Lower leg skin (tissue), 4 donors: ENCODE measurements around the gene BRD3OS. TPM values are rescaled to one million over a fixed set of nuclear protein-coding genes. Genes with fewer than 3 reads are reported as not detected.

ENCODE experiments used
- DNase-seq, 2 donors: peaks; one replicate each; pipeline ENCODE4 v3.0.0-alpha.2; 2019; ENCODE audit warnings: low spot score in 2 of 2
- H3K4me3 ChIP-seq: fragments of 200-600 bp; sonication (generic); 2 replicates; pipeline ENCODE4 v1.5.1; 2017; ENCODE audit warnings: mild to moderate bottlenecking, low read depth; ENCODE audit not compliant: poor library complexity, severe bottlenecking
- CTCF ChIP-seq, 3 donors: fragments of 450-650 bp; IDR thresholded peaks; one replicate each; pipeline ENCODE4 v1.5.1; 2016; ENCODE audit warnings: antibody characterized with exemption in 3 of 3, mild to moderate bottlenecking in 3 of 3, moderate library complexity in 2 of 3
- POLR2A ChIP-seq, 2 donors: fragments of 450-650 bp; IDR thresholded peaks; one replicate each; pipeline ENCODE4 v1.6.1; 2016 to 2017; ENCODE audit warnings: antibody characterized with exemption in 2 of 2, mild to moderate bottlenecking in 1 of 2, moderate library complexity in 1 of 2
- WGBS, 2 donors: methylation state at CpG; one replicate each; pipeline ENCODE4 v1.1.5; 2018; 5-methylcytosine and 5-hydroxymethylcytosine counted together
- intact Hi-C: fragments of 100-400 bp; cut with DNase I; formaldehyde crosslinking; loops from one replicate; pipeline ENCODE4 v1.15.0; 2023; ENCODE audit warnings: low total_unique reads
- total RNA-seq, 4 donors: library from RNA; depleted of rRNA; stranded (reverse); fragments of >200 nt; gene quantifications; one replicate each; pipeline ENCODE4 v1.1.0, GENCODE V29; 2016

Gene BRD3OS
- total RNA-seq, 4 donors from 2014 or later = 2.5 to 11.0 (median 6.4) TPM

- H3K4me3 ChIP-seq = no peak overlapping the region
- DNase-seq = no peak
- intact Hi-C loops = no loop called here
- WGBS, 2 donors = 78 to 93% methylated on average over 5 to 6 of the region's 6 CpGs
- no peak for TF ChIP-seq POLR2A (IDR thresholded peaks at IDR 0.05)
- no peak for TF ChIP-seq CTCF (IDR thresholded peaks at IDR 0.05)
These were observed 25.4 kb upstream of the BRD3OS start for GRCh38 chr9:133999851-134000265.

- intact Hi-C loops = no loop called here
- DNase-seq = no peak
- no peak overlapping the region for H3K4me3 ChIP-seq
- WGBS, 2 donors = 83 to 89% methylated on average over 2 of the region's 2 CpGs
- no peak for TF ChIP-seq POLR2A (IDR thresholded peaks at IDR 0.05)
- no peak for TF ChIP-seq CTCF (IDR thresholded peaks at IDR 0.05)
These were observed 22.5 kb upstream of the BRD3OS start for GRCh38 chr9:134002796-134003195.

- WGBS, 2 donors = 81 to 91% methylated on average over 2 of the region's 2 CpGs
- intact Hi-C loops = no loop called here
- H3K4me3 ChIP-seq = no peak overlapping the region
- TF ChIP-seq CTCF (IDR thresholded peaks at IDR 0.05) = no peak
- no peak for TF ChIP-seq POLR2A (IDR thresholded peaks at IDR 0.05)
- no peak for DNase-seq
These were observed 22.0 kb upstream of the BRD3OS start for GRCh38 chr9:134003237-134003636.

- no peak overlapping the region for H3K4me3 ChIP-seq
- 71 to 79% methylated on average over 16 to 19 of the region's 20 CpGs for WGBS, 2 donors
- intact Hi-C loops = no loop called here
- no peak for TF ChIP-seq CTCF (IDR thresholded peaks at IDR 0.05)
- no peak for TF ChIP-seq POLR2A (IDR thresholded peaks at IDR 0.05)
- no peak for DNase-seq
These were observed 21.0 kb upstream of the BRD3OS start for GRCh38 chr9:134004131-134004873.

- H3K4me3 ChIP-seq = no peak overlapping the region
- no peak for TF ChIP-seq CTCF (IDR thresholded peaks at IDR 0.05)
- no peak for TF ChIP-seq POLR2A (IDR thresholded peaks at IDR 0.05)
- 82 to 87% methylated on average over 13 to 14 of the region's 14 CpGs for WGBS, 2 donors
- intact Hi-C loops = no loop called here
- no peak for DNase-seq
These were observed 20.4 kb upstream of the BRD3OS start for GRCh38 chr9:134004881-134005280.

- 87 to 90% methylated on average over 8 of the region's 8 CpGs for WGBS, 2 donors
- H3K4me3 ChIP-seq = no peak overlapping the region
- TF ChIP-seq CTCF (IDR thresholded peaks at IDR 0.05) (no peak), POLR2A (IDR thresholded peaks at IDR 0.05) (no peak)
- DNase-seq = no peak
- intact Hi-C loops = no loop called here
These were observed 19.9 kb upstream of the BRD3OS start for GRCh38 chr9:134005381-134005780.
